ENCODE data around the gene CDH4. TPM values are rescaled to one million over a fixed set of nuclear protein-coding genes. Genes with fewer than 3 reads are reported as not detected.

The CDH4 gene
- total RNA-seq, 2 experiments from 2014 or later = not detected

DNA sequence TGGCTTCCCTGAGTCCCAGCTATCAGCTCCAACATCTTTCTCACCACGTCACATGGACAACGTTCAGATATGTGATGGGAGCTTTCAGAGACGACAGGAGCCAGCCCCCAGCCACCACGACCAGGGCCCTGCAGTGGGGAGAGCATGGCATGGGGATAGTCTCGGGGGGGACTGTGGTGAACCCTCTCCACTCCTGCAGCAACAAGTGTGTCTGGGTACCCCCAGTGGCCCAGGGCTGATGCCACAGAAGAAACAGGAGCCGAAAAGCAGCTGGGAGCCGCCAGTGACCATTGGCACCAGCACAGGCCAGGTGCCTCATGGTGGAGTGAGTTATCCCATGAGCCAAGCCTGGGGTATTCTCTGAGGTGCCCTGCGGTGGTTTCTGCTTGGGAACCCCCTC, 473.9 kb downstream of the CDH4 start:
- no peaks in the 10 kb centered on the region for H3K9me3 ChIP-seq (ENCODE audit: low read length)
- H3K36me3 ChIP-seq (ENCODE audit: insufficient read depth, low read length) = no peaks in the 10 kb centered on the region
- no peaks in the 10 kb centered on the region for H4K20me1 ChIP-seq (ENCODE audit: insufficient read depth, low read length)
- DNase-seq (ENCODE audit: low spot score) = no peak
- H2AFZ ChIP-seq (ENCODE audit: low read length) = no peak overlapping the region
- no peak overlapping the region for H3K4me2 ChIP-seq (ENCODE audit: low read length)
- ChIA-PET POLR2A (no interaction called here), CTCF (ENCODE audit: unreplicated experiment) (no interaction called here)
- no peaks in the 10 kb centered on the region for H3K4me1 ChIP-seq (ENCODE audit: insufficient read depth, low read length, poor library complexity, severe bottlenecking)
- no TSS peak for BruUV-seq (replicated peaks)
- intact Hi-C loops (cut with micrococcal nuclease; ENCODE audit: unreplicated experiment) = loop anchor here (10.0 kb wide), 1 partner anchor 159 kb away; no protein-coding TSS in a partner anchor
- no peaks in the 10 kb centered on the region for H3K9me2 ChIP-seq (ENCODE audit: insufficient read depth, low read length)
- no peak for TF ChIP-seq EZH2phosphoT487 (IDR thresholded peaks at IDR 0.05; ENCODE audit: borderline replicate concordance, low read depth, low read length)
- TF ChIP-seq, protein P1, sequence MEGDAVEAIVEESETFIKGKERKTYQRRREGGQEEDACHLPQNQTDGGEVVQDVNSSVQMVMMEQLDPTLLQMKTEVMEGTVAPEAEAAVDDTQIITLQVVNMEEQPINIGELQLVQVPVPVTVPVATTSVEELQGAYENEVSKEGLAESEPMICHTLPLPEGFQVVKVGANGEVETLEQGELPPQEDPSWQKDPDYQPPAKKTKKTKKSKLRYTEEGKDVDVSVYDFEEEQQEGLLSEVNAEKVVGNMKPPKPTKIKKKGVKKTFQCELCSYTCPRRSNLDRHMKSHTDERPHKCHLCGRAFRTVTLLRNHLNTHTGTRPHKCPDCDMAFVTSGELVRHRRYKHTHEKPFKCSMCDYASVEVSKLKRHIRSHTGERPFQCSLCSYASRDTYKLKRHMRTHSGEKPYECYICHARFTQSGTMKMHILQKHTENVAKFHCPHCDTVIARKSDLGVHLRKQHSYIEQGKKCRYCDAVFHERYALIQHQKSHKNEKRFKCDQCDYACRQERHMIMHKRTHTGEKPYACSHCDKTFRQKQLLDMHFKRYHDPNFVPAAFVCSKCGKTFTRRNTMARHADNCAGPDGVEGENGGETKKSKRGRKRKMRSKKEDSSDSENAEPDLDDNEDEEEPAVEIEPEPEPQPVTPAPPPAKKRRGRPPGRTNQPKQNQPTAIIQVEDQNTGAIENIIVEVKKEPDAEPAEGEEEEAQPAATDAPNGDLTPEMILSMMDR (conservative IDR thresholded peaks at IDR 0.05; ENCODE audit: low read length) = no peak
- no peak overlapping the region for H3K4me3 ChIP-seq (ENCODE audit: low read depth, low read length, poor library complexity, severe bottlenecking)
- no peak overlapping the region for H3K27ac ChIP-seq (ENCODE audit: low read depth, low read length, poor library complexity, severe bottlenecking)
- no peaks in the 10 kb centered on the region for H3K79me2 ChIP-seq (ENCODE audit: insufficient read depth, low read depth, low read length)

DNA sequence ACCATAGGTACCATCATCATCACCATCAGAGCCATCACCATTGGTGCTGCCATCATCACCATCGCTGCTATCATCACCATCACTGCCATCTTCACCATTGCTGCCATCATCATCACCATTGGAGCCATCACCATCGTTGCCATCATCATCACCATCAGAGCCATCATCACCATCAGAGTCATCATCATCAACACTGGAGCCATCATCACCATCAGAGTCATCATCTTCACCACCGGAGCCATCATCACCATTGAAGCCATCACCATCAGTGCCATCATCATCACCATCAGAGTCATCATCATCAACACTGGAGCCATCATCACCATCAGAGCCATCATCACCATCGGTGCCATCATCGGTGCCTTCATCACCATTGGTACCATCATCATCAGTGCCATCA, 474.9 kb downstream of the CDH4 start:
- Histone ChIP-seq H3K4me2 (ENCODE audit: low read length) (no peak overlapping the region), H2AFZ (ENCODE audit: low read length) (no peak overlapping the region), H3K27ac (ENCODE audit: low read depth, low read length, poor library complexity, severe bottlenecking) (no peak overlapping the region), H4K20me1 (ENCODE audit: insufficient read depth, low read length) (no peaks in the 10 kb centered on the region), H3K9me2 (ENCODE audit: insufficient read depth, low read length) (no peaks in the 10 kb centered on the region), H3K36me3 (ENCODE audit: insufficient read depth, low read length) (no peaks in the 10 kb centered on the region), H3K4me1 (ENCODE audit: insufficient read depth, low read length, poor library complexity, severe bottlenecking) (no peaks in the 10 kb centered on the region), H3K79me2 (ENCODE audit: insufficient read depth, low read depth, low read length) (no peaks in the 10 kb centered on the region), H3K9me3 (ENCODE audit: low read length) (no peaks in the 10 kb centered on the region), H3K4me3 (ENCODE audit: low read depth, low read length, poor library complexity, severe bottlenecking) (no peak overlapping the region)
- no peak for TF ChIP-seq EZH2phosphoT487 (IDR thresholded peaks at IDR 0.05; ENCODE audit: borderline replicate concordance, low read depth, low read length)
- TF ChIP-seq, protein P1 (conservative IDR thresholded peaks at IDR 0.05; ENCODE audit: low read length) = no peak
- no TSS peak for BruUV-seq (replicated peaks)
- CTCF ChIA-PET (ENCODE audit: unreplicated experiment) = no interaction called here
- intact Hi-C loops (cut with micrococcal nuclease; ENCODE audit: unreplicated experiment) = loop anchor here (10.0 kb wide), 1 partner anchor 158 kb away; no protein-coding TSS in a partner anchor
- POLR2A ChIA-PET = no interaction called here
- DNase-seq (ENCODE audit: low spot score) = no peak

DNA sequence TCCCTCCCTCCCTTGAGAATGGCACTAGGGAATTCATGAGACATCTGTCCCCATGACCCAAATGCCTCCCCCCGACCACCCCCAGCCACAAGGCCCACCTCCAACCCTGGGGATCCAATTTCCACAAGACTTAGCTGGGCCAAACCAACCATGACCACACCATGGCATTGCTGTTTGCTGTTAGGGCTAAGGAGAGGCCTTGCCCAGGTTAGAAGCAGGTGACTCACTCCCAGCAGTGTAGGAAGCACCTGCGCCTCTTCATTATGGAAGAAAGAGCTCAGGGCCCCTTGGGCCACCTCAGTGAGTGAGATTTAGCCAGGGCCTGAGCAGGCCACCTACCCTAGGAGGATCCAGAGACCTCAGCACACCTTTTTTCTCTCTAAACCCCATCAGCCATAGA, 475.7 kb downstream of the CDH4 start:
- no peaks in the 10 kb centered on the region for H3K9me2 ChIP-seq (ENCODE audit: insufficient read depth, low read length)
- no peak for DNase-seq (ENCODE audit: low spot score)
- no TSS peak for BruUV-seq (replicated peaks)
- no peaks in the 10 kb centered on the region for H3K9me3 ChIP-seq (ENCODE audit: low read length)
- H3K27ac ChIP-seq (ENCODE audit: low read depth, low read length, poor library complexity, severe bottlenecking) = no peak overlapping the region
- TF ChIP-seq EZH2phosphoT487 (IDR thresholded peaks at IDR 0.05; ENCODE audit: borderline replicate concordance, low read depth, low read length) = no peak
- TF ChIP-seq, protein P1 (conservative IDR thresholded peaks at IDR 0.05; ENCODE audit: low read length) = no peak
- no peaks in the 10 kb centered on the region for H4K20me1 ChIP-seq (ENCODE audit: insufficient read depth, low read length)
- H3K4me3 ChIP-seq (ENCODE audit: low read depth, low read length, poor library complexity, severe bottlenecking) = no peak overlapping the region
- H3K36me3 ChIP-seq (ENCODE audit: insufficient read depth, low read length) = no peaks in the 10 kb centered on the region
- ChIA-PET CTCF (ENCODE audit: unreplicated experiment) (no interaction called here), POLR2A (no interaction called here)
- no peaks in the 10 kb centered on the region for H3K4me1 ChIP-seq (ENCODE audit: insufficient read depth, low read length, poor library complexity, severe bottlenecking)
- H3K4me2 ChIP-seq (ENCODE audit: low read length) = no peak overlapping the region
- H2AFZ ChIP-seq (ENCODE audit: low read length) = no peak overlapping the region
- intact Hi-C loops (cut with micrococcal nuclease; ENCODE audit: unreplicated experiment) = loop anchor here (10.0 kb wide), 1 partner anchor 157 kb away; no protein-coding TSS in a partner anchor
- H3K79me2 ChIP-seq (ENCODE audit: insufficient read depth, low read depth, low read length) = no peaks in the 10 kb centered on the region

Measured in OCI-LY7 (cell line).